HepG2 (cell line): ENCODE measurements around the gene LRRC40. TPM values are rescaled to one million over a fixed set of nuclear protein-coding genes. Genes with fewer than 3 reads are reported as not detected.
A peak's percentile ranks its signal among the peaks of the same experiment; 100 is the strongest.

Experiments used
- ATAC-seq: fragments of 200-7000 bp; cut with Tn5 transposase; 3 replicates; pipeline ENCODE4 v1.9.1; 2020; ENCODE audit warnings: mild to moderate bottlenecking, moderate library complexity
- BruUV-seq: library from RNA; stranded (reverse); fragments of 400-500 nt; replicated peaks from 2 replicates; lab custom pipeline; 2021; lab: Mats Ljungman, UMichigan
- CTCF ChIA-PET: fragments of 300-600 bp; formaldehyde crosslinking; extraction: SDS; loops from one replicate; lab custom pipeline; 2021; ENCODE audit warnings: low total read pairs, inconsistent platforms, low intra/inter-chr PET ratio; lab: Yijun Ruan, JAX
- POLR2A ChIA-PET: fragments of 350-600 bp; sonication (Branson Sonifier 250); formaldehyde crosslinking; loops from one replicate; lab custom pipeline; 2020; ENCODE audit warnings: antibody characterized with exemption, inconsistent platforms; lab: Yijun Ruan, JAX
- DNase-seq: peaks from one replicate; pipeline ENCODE4 v3.0.0-alpha.2; 2015; ENCODE audit warnings: low spot score
- FAIRE-seq: peaks from 3 replicates; lab custom pipeline; 2011; peaks lifted over from hg19 to GRCh38; lab: Jason Lieb, UNC
- H2AFZ ChIP-seq: one replicate; pipeline ENCODE4 v1.6.1; 2011; ENCODE audit warnings: low read length, inconsistent platforms
- H3K27ac ChIP-seq: fragments of 300-600 bp; 3 replicates; pipeline ENCODE4 v1.8.0; 2011; ENCODE audit warnings: mixed run types, mild to moderate bottlenecking, mixed read lengths, low read length, inconsistent platforms; ENCODE audit not compliant: insufficient read depth; ENCODE audit errors: extremely low read length
- H3K27me3 ChIP-seq, 2 experiments: fragments of 200-600 bp in 1 of 2; 2 replicates in 1 of 2; 3 replicates in 1 of 2; pipeline versions ENCODE4 v1.6.0 to v1.8.0; 2011; ENCODE audit warnings: low read length in 2 of 2, mild to moderate bottlenecking in 2 of 2, moderate library complexity in 2 of 2, inconsistent platforms in 1 of 2; ENCODE audit not compliant: insufficient read depth in 2 of 2, control insufficient read depth in 1 of 2
- H3K36me3 ChIP-seq, 2 experiments: fragments of 200-600 bp in 1 of 2; replicated peaks in 1 of 2; 2 replicates in 1 of 2; 3 replicates in 1 of 2; pipeline versions ENCODE4 v1.5.1 to v1.8.0; 2011; ENCODE audit warnings: low read length in 2 of 2, inconsistent platforms in 1 of 2; ENCODE audit not compliant: insufficient read depth in 2 of 2, control insufficient read depth in 1 of 2
- H3K4me1 ChIP-seq: 2 replicates; pipeline ENCODE4 v1.5.1; 2012; ENCODE audit warnings: low read length, inconsistent platforms; ENCODE audit not compliant: insufficient read depth
- H3K4me2 ChIP-seq: 2 replicates; pipeline ENCODE4 v1.6.0; 2011; ENCODE audit warnings: low read depth, low read length, inconsistent platforms
- H3K4me3 ChIP-seq, 3 experiments: fragments of 200-600 bp in 1 of 3; sonication (generic), shearing (Covaris generic) in 1 of 3; replicated peaks in 1 of 3; 2 replicates each; pipeline ENCODE4 v1.5.1; 2011 to 2016; ENCODE audit warnings: low read length in 3 of 3, inconsistent platforms in 2 of 3, low read depth in 2 of 3, mild to moderate bottlenecking in 2 of 3, control low read depth in 1 of 3, mixed read lengths in 1 of 3; ENCODE audit not compliant: insufficient read depth in 1 of 3
- H3K79me2 ChIP-seq: one replicate; pipeline ENCODE4 v1.6.1; 2011; ENCODE audit warnings: low read length, inconsistent platforms; ENCODE audit not compliant: insufficient read depth
- H3K9ac ChIP-seq: 2 replicates; pipeline ENCODE4 v1.6.0; 2011; ENCODE audit warnings: mild to moderate bottlenecking, low read depth, low read length, inconsistent platforms; ENCODE audit not compliant: insufficient read depth
- H3K9me3 ChIP-seq: 2 replicates; pipeline ENCODE4 v1.5.1; 2012; ENCODE audit warnings: mild to moderate bottlenecking, low read length
- H4K20me1 ChIP-seq: 2 replicates; pipeline ENCODE4 v1.6.0; 2011; ENCODE audit warnings: inconsistent platforms, mild to moderate bottlenecking, low read length, moderate library complexity; ENCODE audit not compliant: insufficient read depth
- CAMTA2 ChIP-seq: sonication (generic); formaldehyde crosslinking; IDR thresholded peaks from 2 replicates; pipeline ENCODE4 v1.4.0; 2020; ENCODE audit warnings: mild to moderate bottlenecking, missing genetic modification reagents, borderline replicate concordance
- RELA ChIP-seq: sonication (generic); formaldehyde crosslinking; IDR thresholded peaks from 2 replicates; pipeline ENCODE4 v1.4.0; 2020; ENCODE audit warnings: missing genetic modification reagents
- SMAD9 ChIP-seq: sonication (generic); formaldehyde crosslinking; IDR thresholded peaks from 2 replicates; pipeline ENCODE4 v1.5.1; 2020; ENCODE audit warnings: mild to moderate bottlenecking, missing genetic modification reagents
- TBP ChIP-seq: sonication (generic); formaldehyde crosslinking; IDR thresholded peaks from 2 replicates; pipeline ENCODE4 v1.5.0; 2020; ENCODE audit warnings: missing genetic modification reagents
- ZBTB2 ChIP-seq: sonication (generic); formaldehyde crosslinking; IDR thresholded peaks from 2 replicates; pipeline ENCODE4 v1.8.0; 2022; ENCODE audit warnings: low read depth, missing genetic modification reagents
- ZNF503 ChIP-seq: sonication (generic); formaldehyde crosslinking; IDR thresholded peaks from 2 replicates; pipeline ENCODE4 v1.4.0; 2020; ENCODE audit warnings: missing genetic modification reagents
- ZNF574 ChIP-seq: sonication (generic); formaldehyde crosslinking; IDR thresholded peaks from 2 replicates; pipeline ENCODE4 v1.4.0; 2020; ENCODE audit warnings: missing genetic modification reagents
- WGBS: methylation state at CpG from one replicate; pipeline ENCODE4 v1.1.6; 2017; ENCODE audit warnings: low lambda C conversion rate; 5-methylcytosine and 5-hydroxymethylcytosine counted together
- in situ Hi-C: cut with HindIII; loops from 2 replicates; pipeline ENCODE4 v1.10.0; 2017; ENCODE audit warnings: low pct_unique_long_range_greater_than_20kb; ENCODE audit not compliant: extremely low pct_ligation_motif_present
- intact Hi-C: fragments of 100-400 bp; cut with micrococcal nuclease; formaldehyde crosslinking; loops from one replicate; pipeline ENCODE4 v1.10.0; 2022; ENCODE audit not compliant: unreplicated experiment
- polyA plus RNA-seq, 8 experiments: library from polyadenylated mRNA; depleted of rRNA in 3 of 8; stranded (reverse) in 7 of 8; unstranded in 1 of 8; fragments of >200 nt; fragmentation: Illumina TruSeq in 4 of 8; extraction: Trizol in 4 of 8; gene quantifications; 2 replicates each; pipeline versions ENCODE4 v1.2.1 to v1.2.3, GENCODE V29; 2011 to 2016; ENCODE audit warnings: low read depth in 4 of 8, missing spikeins in 1 of 8, mixed read lengths in 1 of 8; ENCODE audit not compliant: insufficient read depth in 1 of 8
- total RNA-seq, 5 experiments: library from RNA; depleted of rRNA; stranded (reverse); fragments of >200 nt; fragmentation: Illumina TruSeq; extraction: Trizol; gene quantifications; 2 replicates each; pipeline ENCODE4 v1.2.3, GENCODE V29; 2016; ENCODE audit warnings: low read depth in 1 of 5

Gene LRRC40
- total and polyA plus RNA-seq, 2 of the 13 experiments (the other 11 are each of a cell fraction or from before 2014, with no cell fraction given) = 10.3 to 32.7 TPM

- peaks cover 5 to 83% of the 10 kb centered on the region in 2 experiments for H3K36me3 ChIP-seq
- no peaks in the 10 kb centered on the region for H3K9me3 ChIP-seq
- ATAC-seq = no peak
- H3K27ac ChIP-seq = no peak overlapping the region
- TF ChIP-seq CAMTA2 = no peak
- 96% methylated on average over 2 of the region's 2 CpGs for WGBS
- in situ Hi-C loops = no loop called here
- H3K4me2 ChIP-seq = no peak overlapping the region
- H3K4me1 ChIP-seq = peaks cover 29% of the 10 kb centered on the region
- no peak overlapping the region for H3K4me3 ChIP-seq
- no peak for FAIRE-seq
- no peak for DNase-seq
- BruUV-seq = no TSS peak
- H3K79me2 ChIP-seq = peaks cover 50% of the 10 kb centered on the region
- CTCF ChIA-PET = no interaction called here
- H4K20me1 ChIP-seq = peaks cover 18% of the 10 kb centered on the region
- no peak overlapping the region for H2AFZ ChIP-seq
- POLR2A ChIA-PET = interaction anchor here (0.7 kb wide), 1 partner anchor 126 kb away, joined by 3 read pairs; the partner anchor contains the start of gene ANKRD13C
- H3K27me3 ChIP-seq = no peaks in the 10 kb centered on the region
- intact Hi-C loops = no loop called here
- no peak overlapping the region for H3K9ac ChIP-seq
Observed at GRCh38 chr1:70228670-70229069, 23.3 kb upstream of the LRRC40 start.

GRCh38 chr1:70227439-70227838 lies 22.1 kb upstream of the LRRC40 start:
- peak; percentile 36; the same call in 2 of the 3 replicates for ATAC-seq
- Histone ChIP-seq H3K9ac (no peak overlapping the region), H3K79me2 (peaks cover 63% of the 10 kb centered on the region), H3K4me1 (peaks cover 41% of the 10 kb centered on the region), H2AFZ (no peak overlapping the region), H3K36me3 (peaks cover 5 to 72% of the 10 kb centered on the region in 2 experiments), H3K9me3 (no peaks in the 10 kb centered on the region), H3K27ac (no peak overlapping the region), H3K4me2 (no peak overlapping the region), H3K4me3 (no peak overlapping the region), H4K20me1 (peaks cover 29% of the 10 kb centered on the region), H3K27me3 (no peaks in the 10 kb centered on the region)
- ChIA-PET CTCF (no interaction called here), POLR2A (interaction anchor here (1.0 to 1.4 kb wide), 2 partner anchors 22 to 184 kb away, joined by 3 to 4 read pairs; partner anchors contain the start of genes CTH and LRRC40)
- WGBS = 92% methylated on average over 1 of the region's 1 CpG
- DNase-seq = no peak
- intact Hi-C loops (no loop called here), in situ Hi-C loops (no loop called here)
- BruUV-seq = no TSS peak
- no peak for FAIRE-seq
- TF ChIP-seq TBP (CRISPR knock-in tag) (no peak), ZNF503 (no peak), SMAD9 (no peak), ZBTB2 (CRISPR knock-in tag) (no peak), ZNF574 (CRISPR knock-in tag) (no peak), RELA (CRISPR knock-in tag) (no peak)
